H1 (cell line): ENCODE measurements around the gene TBC1D17.

Experiments
- EP300 ChIP-seq, 2 experiments: IDR thresholded peaks; 1 replicate in 1 of 2; 2 replicates in 1 of 2; pipeline ENCODE4 v1.6.1; 2011 to 2012; ENCODE audit warnings: low read depth in 2 of 2, low read length in 2 of 2, mild to moderate bottlenecking in 2 of 2, borderline replicate concordance in 1 of 2, inconsistent platforms in 1 of 2, moderate library complexity in 1 of 2
- EZH2 ChIP-seq: fragments of 200-600 bp; sonication (generic); IDR thresholded peaks from 2 replicates; pipeline ENCODE4 v1.7.1; 2012; ENCODE audit warnings: low read depth, mild to moderate bottlenecking, moderate library complexity, low read length, inconsistent platforms; ENCODE audit not compliant: severe bottlenecking
- JUN ChIP-seq: IDR thresholded peaks from 2 replicates; pipeline ENCODE4 v1.6.1; 2011; ENCODE audit warnings: low read depth, mild to moderate bottlenecking, improper control_type of control experiment, low read length
- RFX5 ChIP-seq: IDR thresholded peaks from 2 replicates; pipeline ENCODE4 v1.6.1; 2011; ENCODE audit warnings: low read depth, low read length, improper control_type of control experiment, borderline replicate concordance
- SIN3A ChIP-seq, 2 experiments: IDR thresholded peaks in 1 of 2; conservative IDR thresholded peaks in 1 of 2; 2 replicates each; pipeline ENCODE4 v1.6.1; 2011 to 2012; ENCODE audit warnings: low read length in 2 of 2, improper control_type of control experiment in 1 of 2, low read depth in 1 of 2, mild to moderate bottlenecking in 1 of 2
- TAF1 ChIP-seq: IDR thresholded peaks from 2 replicates; pipeline ENCODE4 v1.6.1; 2011; ENCODE audit warnings: mild to moderate bottlenecking, low read depth, low read length
- YY1 ChIP-seq: IDR thresholded peaks from 2 replicates; pipeline ENCODE4 v1.6.1; 2011; ENCODE audit warnings: low read depth, mild to moderate bottlenecking, low read length
- TF ChIP-seq, protein P1 (sequence below), 3 experiments: IDR thresholded peaks; 1 replicate in 2 of 3; 2 replicates in 1 of 3; pipeline versions ENCODE4 v1.5.1 to v1.6.1; 2011; ENCODE audit warnings: low read length in 3 of 3, mild to moderate bottlenecking in 3 of 3, inconsistent platforms in 2 of 3, low read depth in 1 of 3, moderate library complexity in 1 of 3; ENCODE audit not compliant: insufficient read depth in 1 of 3; ENCODE audit errors: control extremely low read depth in 1 of 3
- TF ChIP-seq, protein P2 (sequence below): IDR thresholded peaks from 2 replicates; pipeline ENCODE4 v1.6.1; 2012; ENCODE audit warnings: inconsistent platforms

DNA sequence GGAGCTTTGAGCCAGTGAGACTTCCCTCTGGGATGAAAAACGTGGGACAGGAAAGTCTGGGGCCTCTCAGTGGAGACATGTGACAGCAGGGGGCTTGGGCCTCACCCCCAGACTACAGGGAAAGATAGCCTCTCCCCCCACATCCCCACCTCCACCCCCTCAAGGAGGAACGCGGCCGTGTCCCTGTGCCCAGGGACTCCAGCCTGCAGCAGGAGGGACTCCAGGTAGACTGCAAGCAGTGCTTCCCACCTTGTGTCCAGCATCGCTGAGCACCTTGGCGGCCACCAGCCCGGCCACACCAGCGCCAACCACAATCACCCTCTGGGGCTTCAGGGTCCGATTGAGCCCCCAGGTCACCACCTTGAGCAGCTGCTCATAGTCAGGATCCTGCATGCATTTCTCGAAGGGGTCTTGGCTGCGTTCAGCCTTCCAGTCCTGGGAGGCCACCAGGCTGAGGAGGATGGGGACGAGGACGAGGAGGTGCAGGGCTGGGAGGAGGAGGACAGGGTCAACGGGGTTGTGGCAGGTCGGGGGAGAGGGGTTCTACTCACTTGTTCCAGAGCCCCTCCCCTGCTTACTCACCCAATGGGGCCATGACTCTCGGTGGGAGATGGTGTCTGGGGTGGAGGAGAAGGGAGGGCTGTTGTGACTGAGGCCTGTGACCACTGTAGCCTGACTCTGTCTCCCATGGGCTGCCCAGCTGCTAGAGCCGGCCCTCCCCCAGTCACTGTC, 18.2 kb downstream of the TBC1D17 start:
- TF ChIP-seq, protein P1, sequence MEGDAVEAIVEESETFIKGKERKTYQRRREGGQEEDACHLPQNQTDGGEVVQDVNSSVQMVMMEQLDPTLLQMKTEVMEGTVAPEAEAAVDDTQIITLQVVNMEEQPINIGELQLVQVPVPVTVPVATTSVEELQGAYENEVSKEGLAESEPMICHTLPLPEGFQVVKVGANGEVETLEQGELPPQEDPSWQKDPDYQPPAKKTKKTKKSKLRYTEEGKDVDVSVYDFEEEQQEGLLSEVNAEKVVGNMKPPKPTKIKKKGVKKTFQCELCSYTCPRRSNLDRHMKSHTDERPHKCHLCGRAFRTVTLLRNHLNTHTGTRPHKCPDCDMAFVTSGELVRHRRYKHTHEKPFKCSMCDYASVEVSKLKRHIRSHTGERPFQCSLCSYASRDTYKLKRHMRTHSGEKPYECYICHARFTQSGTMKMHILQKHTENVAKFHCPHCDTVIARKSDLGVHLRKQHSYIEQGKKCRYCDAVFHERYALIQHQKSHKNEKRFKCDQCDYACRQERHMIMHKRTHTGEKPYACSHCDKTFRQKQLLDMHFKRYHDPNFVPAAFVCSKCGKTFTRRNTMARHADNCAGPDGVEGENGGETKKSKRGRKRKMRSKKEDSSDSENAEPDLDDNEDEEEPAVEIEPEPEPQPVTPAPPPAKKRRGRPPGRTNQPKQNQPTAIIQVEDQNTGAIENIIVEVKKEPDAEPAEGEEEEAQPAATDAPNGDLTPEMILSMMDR (IDR thresholded peaks at IDR 0.05; ENCODE audit: control extremely low read depth in 1 of 3, insufficient read depth in 1 of 3, low read depth in 1 of 3, low read length in 3 of 3), result no peak
- TF ChIP-seq JUN (no peak), EP300 (IDR thresholded peaks at IDR 0.05; ENCODE audit: borderline replicate concordance in 1 of 2, low read depth in 2 of 2, low read length in 2 of 2) (no peak), RFX5 (no peak), TAF1 (no peak), YY1 (no peak), EZH2 (no peak), SIN3A (conservative IDR thresholded peaks at IDR 0.05 in 1 of 2, IDR thresholded peaks at IDR 0.05 in 1 of 2; ENCODE audit: low read depth in 1 of 2, low read length in 2 of 2) (no peak)
- TF ChIP-seq, protein P2, sequence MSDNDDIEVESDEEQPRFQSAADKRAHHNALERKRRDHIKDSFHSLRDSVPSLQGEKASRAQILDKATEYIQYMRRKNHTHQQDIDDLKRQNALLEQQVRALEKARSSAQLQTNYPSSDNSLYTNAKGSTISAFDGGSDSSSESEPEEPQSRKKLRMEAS, result no peak
